ENCODE measurements around the gene LITAF.
A peak's percentile ranks its signal among the peaks of the same experiment; 100 is the strongest.
"Not testable (repeated sequence)": the region's sequence is repeated elsewhere in the genome, so short reads cannot be mapped to it uniquely, and the experiment has no call there.

Gene LITAF

GRCh38 chr16:11620243-11621003, 33.7 kb upstream of the LITAF start:
- DNase-seq = no peak

GRCh38 chr16:11619327-11619851, 32.7 kb upstream of the LITAF start:
- DNase-seq = no peak

DNA sequence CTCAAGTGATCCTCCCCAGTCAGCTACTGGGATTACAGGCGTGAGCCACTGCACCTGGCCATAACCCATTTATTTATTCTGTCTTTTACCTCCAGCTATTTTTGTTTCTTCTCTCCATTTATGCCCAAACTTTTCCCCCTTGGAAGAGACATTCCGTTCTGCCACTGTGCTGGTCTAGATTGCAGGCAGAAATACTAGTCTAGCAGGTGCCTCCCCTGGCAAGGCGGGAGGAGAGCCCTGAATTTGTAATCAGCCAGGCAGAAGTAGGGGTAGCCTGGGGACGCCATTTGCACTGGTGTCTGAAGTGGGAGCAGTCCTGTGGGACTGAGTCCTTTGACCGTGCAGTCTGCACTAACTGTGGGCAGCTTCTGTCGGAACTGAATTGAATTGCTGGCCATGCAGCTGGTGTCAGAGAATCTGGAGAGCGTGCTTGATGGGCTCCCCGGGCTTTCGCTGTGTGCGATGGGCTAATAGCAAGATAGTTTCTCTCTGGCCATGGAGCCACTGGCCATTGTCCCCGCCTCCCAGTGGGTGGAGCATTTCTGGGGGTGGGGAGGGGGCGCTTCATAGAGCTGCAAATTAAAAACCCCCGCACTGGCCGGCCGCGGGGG, 31.5 kb upstream of the LITAF start:
- DNase-seq = no peak

GRCh38 chr16:11615748-11616447, 29.2 kb upstream of the LITAF start:
- peak; percentile 63 for DNase-seq

DNA sequence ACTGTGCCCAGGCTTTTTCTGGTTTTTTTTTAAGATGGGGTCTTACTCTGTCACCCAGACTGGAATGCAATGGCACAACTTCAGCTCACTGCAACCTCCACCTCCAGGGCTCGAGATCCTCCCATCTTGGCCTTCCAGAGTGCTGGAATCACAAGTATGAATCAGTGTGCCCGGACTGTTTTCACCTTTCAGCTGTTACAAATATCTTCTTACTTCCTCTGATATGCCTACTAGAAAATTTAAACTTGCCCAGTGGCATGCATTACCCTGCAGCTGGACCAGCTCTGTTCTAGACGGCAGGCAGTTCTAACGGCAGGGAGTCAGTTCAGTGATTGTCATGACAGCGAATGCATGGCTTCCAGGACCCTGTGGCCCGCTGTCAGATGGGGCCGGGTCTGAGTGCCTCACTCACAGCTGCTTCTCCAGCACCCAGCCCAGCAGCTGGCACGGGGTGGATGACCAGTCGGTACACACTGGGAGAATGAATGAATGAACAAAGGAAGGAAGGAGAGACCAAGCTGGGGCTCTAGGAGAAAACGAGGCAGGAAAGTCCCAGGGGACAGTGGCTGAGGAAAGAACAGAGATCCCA, 28.0 kb upstream of the LITAF start:
- DNase-seq = peak; percentile 71

GRCh38 chr16:11613381-11614303, 26.9 kb upstream of the LITAF start:
- no peak for DNase-seq

GRCh38 chr16:11612665-11613025, 25.9 kb upstream of the LITAF start:
- no peak for DNase-seq

- DNase-seq = peak; percentile 81
These were observed 25.3 kb upstream of the LITAF start for GRCh38 chr16:11611871-11612664.

DNA sequence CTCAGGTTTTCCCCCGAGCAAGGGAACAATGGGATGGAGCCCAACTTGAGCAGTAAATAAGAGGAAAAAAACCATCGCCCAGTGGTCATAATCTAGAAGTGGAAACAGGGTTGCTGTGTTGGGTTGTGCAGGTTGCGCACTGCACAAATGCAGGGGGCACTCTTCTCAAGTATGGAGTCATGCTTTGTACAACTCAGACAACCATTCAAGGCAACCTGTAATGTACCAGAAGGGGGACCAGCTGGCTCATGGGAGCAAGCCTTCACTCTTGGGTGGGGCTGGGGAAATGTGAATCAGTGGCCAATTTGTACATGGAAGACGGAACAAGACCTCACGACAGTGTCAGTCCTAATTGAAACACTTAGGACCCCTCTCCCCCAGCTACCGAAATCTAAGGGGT, 23.9 kb upstream of the LITAF start:
- DNase-seq = no peak

DNA sequence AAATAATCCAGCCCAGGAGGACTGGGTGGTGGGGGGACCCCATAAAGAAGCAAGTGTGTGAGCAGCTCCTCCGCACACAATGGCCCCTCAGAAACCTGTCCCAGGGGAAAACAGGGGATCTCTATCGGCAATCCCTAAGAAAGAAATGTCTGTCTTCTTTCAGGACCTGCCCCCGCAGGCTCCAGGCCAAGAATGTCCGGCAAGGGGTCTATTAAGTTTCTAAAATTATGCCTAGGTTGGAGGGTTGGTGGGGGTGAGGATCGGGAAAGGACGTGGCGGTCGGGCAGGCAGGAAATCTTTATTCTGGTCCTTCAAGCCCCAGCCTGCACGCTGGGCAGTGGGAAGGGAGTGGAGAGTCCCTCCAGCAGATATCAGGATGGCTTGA, 23.4 kb upstream of the LITAF start:
- DNase-seq = no peak

DNA sequence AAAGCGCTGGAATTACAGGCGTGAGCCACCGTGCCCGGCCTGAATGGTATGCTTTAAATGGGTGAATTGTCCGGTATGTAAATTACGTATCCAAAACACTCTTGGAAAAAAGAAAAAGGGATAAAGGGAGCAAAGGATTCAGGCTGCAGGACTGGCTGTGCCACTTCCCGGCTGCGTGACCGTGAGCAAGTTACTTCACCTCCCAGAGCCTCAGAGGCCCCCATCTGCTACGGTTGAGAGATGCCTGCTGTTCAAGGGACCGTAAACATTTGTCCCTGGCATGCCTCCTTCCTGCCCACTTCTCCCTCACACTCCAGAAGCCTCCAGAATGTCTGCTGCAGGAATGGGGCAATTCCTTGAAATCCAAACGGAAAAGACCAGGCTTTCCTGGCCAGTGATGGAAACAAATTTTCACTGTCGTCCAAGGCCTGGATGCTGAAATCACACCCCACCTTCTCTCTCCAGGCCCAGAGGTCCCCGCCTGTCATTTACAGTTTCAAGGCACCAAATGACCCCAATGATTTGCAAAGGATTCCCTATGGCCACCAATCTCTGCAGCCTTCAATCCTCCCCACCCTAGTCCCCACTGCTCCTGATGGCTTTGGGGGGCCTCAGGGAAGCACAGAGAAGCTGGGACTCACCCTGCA, 22.9 kb upstream of the LITAF start:
- DNase-seq = no peak

DNA sequence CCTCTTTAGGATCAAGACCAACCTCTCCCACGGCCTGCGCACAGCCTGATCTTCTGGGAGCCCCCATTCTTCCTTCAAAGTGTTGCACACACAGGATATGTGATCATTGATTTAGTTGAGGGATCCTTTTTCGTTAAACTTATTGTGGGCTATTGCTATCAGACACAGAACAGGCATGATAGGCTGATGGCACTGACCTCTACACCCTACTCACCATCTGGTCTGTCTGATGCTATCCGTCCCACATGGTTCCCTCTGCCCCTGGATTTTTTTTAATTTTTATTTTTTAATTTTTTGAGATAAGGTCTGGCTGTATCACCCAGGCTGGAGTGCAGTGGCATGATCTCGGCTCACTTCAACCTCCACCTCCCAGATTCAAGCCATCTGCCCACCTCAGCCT, 19.2 kb upstream of the LITAF start:
- DNase-seq = no peak

GRCh38 chr16:11605564-11605886, 18.8 kb upstream of the LITAF start:
- no peak for DNase-seq

DNA sequence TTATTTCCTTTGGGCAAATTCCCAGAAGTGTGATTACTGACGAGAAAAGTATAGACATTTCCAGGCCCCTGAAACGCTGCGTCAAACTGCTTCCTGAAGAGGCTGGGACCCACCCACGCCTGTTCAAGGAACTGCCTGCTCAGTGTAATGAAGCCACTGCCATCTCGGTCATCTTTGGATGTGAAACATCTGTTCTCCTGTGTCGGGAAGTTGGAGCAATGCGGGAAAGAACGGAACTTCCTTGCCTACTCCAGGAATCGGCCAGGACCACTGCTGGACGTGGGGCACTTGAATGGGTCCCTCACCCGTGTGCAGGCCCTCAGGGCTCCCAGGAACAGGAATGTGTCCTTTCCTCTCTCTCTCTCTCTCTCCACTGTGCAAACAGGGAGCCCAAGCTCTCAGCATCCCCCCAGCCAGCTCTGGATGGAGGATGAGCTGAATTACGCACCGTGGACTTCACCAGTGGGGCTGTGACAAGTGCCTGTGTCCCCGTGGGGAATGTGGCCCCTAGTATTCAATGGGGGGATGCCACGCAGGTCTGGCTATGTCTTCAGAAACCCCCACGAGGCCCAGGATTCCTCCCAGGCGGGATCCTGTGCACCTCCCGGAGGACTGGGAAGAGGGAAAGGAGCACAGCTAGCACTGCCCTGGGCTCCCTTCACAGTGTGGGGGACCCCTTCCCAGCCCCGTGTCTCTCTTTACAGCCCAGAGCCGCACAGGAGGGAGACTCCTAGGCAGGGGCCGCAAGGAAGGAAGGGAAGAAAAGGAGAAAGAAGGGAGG, 18.3 kb upstream of the LITAF start:
- DNase-seq = no peak

GRCh38 chr16:11604296-11604695, 17.6 kb upstream of the LITAF start:
- not testable (repeated sequence) for DNase-seq

DNA sequence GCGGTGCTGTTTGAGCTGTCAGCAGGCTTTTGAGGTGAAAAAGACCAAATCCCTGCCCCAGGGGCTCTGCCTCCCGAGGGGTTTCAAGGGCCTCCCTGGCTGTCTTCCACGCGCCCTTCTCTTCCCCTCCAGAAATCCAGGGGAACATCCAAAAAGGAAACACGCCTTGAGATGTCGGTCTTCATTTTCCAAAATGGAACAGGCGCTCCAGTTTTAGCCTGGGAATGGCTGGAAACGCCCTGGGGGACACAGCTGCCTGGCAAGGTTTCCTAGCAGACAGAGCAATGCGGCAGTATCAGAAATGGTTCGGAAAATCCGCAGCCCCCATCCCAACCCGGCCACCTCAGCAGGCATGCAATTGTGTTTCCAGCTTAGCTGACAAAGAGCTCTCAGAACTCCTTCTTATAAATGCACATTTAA, 16.6 kb upstream of the LITAF start:
- DNase-seq = no peak

- no peak for DNase-seq
These were observed 15.6 kb upstream of the LITAF start for GRCh38 chr16:11602321-11602720.

- DNase-seq = no peak
These were observed 15.2 kb upstream of the LITAF start for GRCh38 chr16:11601911-11602310.

DNA sequence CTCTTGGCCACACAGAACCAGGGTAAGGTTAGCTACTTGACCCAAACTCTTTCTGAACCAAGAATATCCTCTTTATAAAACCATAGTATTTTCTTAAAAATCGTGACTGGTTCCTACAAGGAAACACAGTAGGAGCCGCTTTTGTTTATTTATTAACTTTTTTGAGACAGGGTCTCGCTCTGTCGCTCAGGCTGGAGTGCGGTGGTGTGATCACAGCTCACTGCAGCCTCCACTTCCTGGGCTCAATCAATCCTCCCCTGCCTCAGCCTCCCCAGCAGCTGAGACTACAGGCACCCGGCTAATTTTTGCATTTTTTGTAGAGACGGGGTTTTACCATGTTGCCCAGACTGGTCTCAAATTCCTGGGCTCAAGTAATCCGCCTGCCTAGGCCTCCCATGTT, 14.7 kb upstream of the LITAF start:
- DNase-seq = no peak

- DNase-seq = no peak
These were observed 12.9 kb upstream of the LITAF start for GRCh38 chr16:11599579-11599978.

Measured in NCI-H226 (cell line).